AG04449 (cell line): ENCODE measurements around the gene GRIK2.

Source experiments
- CTCF ChIA-PET: fragments of 350-600 bp; formaldehyde crosslinking; extraction: SDS; loops from one replicate; lab custom pipeline; 2021; ENCODE audit warnings: antibody characterized with exemption; lab: Yijun Ruan, JAX
- POLR2A ChIA-PET: fragments of 400-600, 350-600 bp; formaldehyde crosslinking; extraction: SDS; loops from one replicate; lab custom pipeline; 2020; ENCODE audit warnings: antibody characterized with exemption, inconsistent platforms; lab: Yijun Ruan, JAX
- DNase-seq: peaks from one replicate; pipeline ENCODE4 v3.0.0-alpha.2; 2010; ENCODE audit warnings: low read depth, low spot score
- H3K4me3 ChIP-seq: 2 replicates; pipeline ENCODE4 v1.5.1; 2011; ENCODE audit warnings: low read depth, mild to moderate bottlenecking, control low read depth, low read length
- CTCF ChIP-seq: IDR thresholded peaks from one replicate; pipeline ENCODE4 v1.5.1; 2011; ENCODE audit warnings: mild to moderate bottlenecking, moderate library complexity, low read length, control low read depth, inconsistent platforms; ENCODE audit not compliant: insufficient read depth; ENCODE audit errors: missing control alignments

The GRIK2 gene

GRCh38 chr6:101935732-101936131 is 542.2 kb downstream of the GRIK2 start:
- CTCF ChIA-PET = no interaction called here
- DNase-seq = no peak

DNA sequence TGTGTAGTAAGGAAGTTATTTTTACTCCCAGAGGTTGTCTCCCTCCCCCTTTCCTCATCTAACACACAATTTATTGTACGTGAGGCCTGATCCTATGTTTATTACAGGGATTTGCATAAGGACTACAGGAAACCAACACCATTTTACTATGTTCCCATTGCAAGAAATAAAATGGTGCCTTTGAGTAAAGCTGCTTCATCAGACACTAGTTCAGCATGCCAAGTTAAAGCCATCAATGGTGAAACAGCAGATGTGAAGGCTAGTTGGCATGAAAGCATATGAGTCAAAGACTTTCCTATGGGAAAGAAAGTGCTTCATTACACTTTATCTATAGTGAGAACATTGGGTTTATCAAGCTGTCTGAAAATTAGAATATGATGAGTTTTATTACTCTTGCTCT is 543.0 kb downstream of the GRIK2 start:
- TF ChIP-seq CTCF = no peak
- DNase-seq = no peak
- ChIA-PET CTCF (no interaction called here), POLR2A (no interaction called here)
- H3K4me3 ChIP-seq = no peak overlapping the region

More at GRCh38 chr6:101935732-101936131, 542.2 kb downstream of the GRIK2 start:
- POLR2A ChIA-PET = no interaction called here
- H3K4me3 ChIP-seq = no peak overlapping the region
- TF ChIP-seq CTCF = no peak

GRCh38 chr6:101937108-101937507 is 543.6 kb downstream of the GRIK2 start:
- CTCF ChIA-PET = no interaction called here
- POLR2A ChIA-PET = no interaction called here

DNA sequence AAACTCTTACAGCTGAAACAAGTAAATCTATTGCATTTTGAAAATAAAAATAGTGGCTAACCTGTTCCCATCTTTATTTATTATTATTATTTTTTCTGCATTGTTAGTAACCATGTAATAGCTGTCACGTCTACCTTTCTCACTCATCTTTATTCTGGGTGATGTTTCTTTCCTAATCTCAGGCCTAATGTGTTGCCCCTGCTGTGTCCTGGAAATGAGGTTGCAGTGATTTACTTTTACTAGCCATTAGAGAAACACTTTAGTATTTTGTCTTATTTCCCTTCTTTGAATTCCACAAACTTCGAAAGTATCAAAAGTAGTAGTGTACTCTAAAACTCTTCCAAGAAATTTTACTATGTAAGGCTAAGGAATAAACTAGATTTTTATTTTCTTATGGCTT is 546.9 kb downstream of the GRIK2 start:
- no peak for DNase-seq
- TF ChIP-seq CTCF = no peak
- no peak overlapping the region for H3K4me3 ChIP-seq
- ChIA-PET CTCF (interaction anchor here (0.9 kb wide), 1 partner anchor 38 kb away, joined by 3 read pairs; no protein-coding TSS in a partner anchor), POLR2A (no interaction called here)

More at GRCh38 chr6:101937108-101937507, 543.6 kb downstream of the GRIK2 start:
- TF ChIP-seq CTCF = no peak
- DNase-seq = no peak
- H3K4me3 ChIP-seq = no peak overlapping the region

- CTCF ChIA-PET = no interaction called here
- POLR2A ChIA-PET = no interaction called here
- H3K4me3 ChIP-seq = no peak overlapping the region
- no peak for TF ChIP-seq CTCF
- DNase-seq = no peak
Observed at GRCh38 chr6:101956961-101957360, 563.5 kb downstream of the GRIK2 start.

- ChIA-PET CTCF (no interaction called here), POLR2A (no interaction called here)
- DNase-seq = no peak
- no peak for TF ChIP-seq CTCF
- H3K4me3 ChIP-seq = no peak overlapping the region
Observed at GRCh38 chr6:101961357-101961756, 567.8 kb downstream of the GRIK2 start.
